Gastroesophageal sphincter (tissue), 3 donors: ENCODE data around the gene FAM222B.

ENCODE experiments used
- POLR2A ChIP-seq, 2 donors: fragments of 450-650 bp; IDR thresholded peaks; one replicate each; pipeline ENCODE4 v1.6.1; 2017; ENCODE audit warnings: antibody characterized with exemption in 2 of 2, mild to moderate bottlenecking in 2 of 2, moderate library complexity in 1 of 2
- TF ChIP-seq, protein P1 (sequence below), 4 experiments: fragments of 200-600 bp in 2 of 4; fragments of 450-650 bp in 2 of 4; sonication (generic) in 1 of 4; IDR thresholded peaks; one replicate each; pipeline ENCODE4 v1.5.1; 2017 to 2019; ENCODE audit warnings: antibody characterized with exemption in 4 of 4, mild to moderate bottlenecking in 2 of 4, moderate library complexity in 2 of 4

DNA sequence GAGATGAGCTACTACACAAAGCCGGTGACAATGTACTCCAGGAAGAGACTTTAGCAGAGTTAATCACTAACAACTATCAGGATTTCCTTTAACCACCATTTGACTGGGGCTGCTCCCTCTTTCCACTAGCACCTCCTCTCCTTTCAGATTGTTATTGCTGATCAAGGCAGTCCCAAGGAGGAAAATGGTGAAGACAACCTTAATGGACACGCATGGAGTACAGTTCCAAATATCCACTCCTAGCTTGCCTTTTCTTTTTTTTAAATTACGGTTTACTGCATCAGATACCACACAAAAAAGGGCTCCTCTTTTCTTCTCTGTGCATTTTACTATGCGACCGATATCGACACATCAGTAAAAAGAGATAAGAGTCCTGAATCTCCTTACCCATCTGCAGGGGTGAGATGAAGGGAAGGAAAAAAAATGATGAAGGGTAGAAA, 30.9 kb downstream of the FAM222B start:
- no peak for TF ChIP-seq POLR2A (IDR thresholded peaks at IDR 0.05)
- TF ChIP-seq, protein P1, sequence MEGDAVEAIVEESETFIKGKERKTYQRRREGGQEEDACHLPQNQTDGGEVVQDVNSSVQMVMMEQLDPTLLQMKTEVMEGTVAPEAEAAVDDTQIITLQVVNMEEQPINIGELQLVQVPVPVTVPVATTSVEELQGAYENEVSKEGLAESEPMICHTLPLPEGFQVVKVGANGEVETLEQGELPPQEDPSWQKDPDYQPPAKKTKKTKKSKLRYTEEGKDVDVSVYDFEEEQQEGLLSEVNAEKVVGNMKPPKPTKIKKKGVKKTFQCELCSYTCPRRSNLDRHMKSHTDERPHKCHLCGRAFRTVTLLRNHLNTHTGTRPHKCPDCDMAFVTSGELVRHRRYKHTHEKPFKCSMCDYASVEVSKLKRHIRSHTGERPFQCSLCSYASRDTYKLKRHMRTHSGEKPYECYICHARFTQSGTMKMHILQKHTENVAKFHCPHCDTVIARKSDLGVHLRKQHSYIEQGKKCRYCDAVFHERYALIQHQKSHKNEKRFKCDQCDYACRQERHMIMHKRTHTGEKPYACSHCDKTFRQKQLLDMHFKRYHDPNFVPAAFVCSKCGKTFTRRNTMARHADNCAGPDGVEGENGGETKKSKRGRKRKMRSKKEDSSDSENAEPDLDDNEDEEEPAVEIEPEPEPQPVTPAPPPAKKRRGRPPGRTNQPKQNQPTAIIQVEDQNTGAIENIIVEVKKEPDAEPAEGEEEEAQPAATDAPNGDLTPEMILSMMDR (IDR thresholded peaks at IDR 0.05), result no peak
